ENCODE results near the gene ANKRD13D.

The ANKRD13D gene

DNA sequence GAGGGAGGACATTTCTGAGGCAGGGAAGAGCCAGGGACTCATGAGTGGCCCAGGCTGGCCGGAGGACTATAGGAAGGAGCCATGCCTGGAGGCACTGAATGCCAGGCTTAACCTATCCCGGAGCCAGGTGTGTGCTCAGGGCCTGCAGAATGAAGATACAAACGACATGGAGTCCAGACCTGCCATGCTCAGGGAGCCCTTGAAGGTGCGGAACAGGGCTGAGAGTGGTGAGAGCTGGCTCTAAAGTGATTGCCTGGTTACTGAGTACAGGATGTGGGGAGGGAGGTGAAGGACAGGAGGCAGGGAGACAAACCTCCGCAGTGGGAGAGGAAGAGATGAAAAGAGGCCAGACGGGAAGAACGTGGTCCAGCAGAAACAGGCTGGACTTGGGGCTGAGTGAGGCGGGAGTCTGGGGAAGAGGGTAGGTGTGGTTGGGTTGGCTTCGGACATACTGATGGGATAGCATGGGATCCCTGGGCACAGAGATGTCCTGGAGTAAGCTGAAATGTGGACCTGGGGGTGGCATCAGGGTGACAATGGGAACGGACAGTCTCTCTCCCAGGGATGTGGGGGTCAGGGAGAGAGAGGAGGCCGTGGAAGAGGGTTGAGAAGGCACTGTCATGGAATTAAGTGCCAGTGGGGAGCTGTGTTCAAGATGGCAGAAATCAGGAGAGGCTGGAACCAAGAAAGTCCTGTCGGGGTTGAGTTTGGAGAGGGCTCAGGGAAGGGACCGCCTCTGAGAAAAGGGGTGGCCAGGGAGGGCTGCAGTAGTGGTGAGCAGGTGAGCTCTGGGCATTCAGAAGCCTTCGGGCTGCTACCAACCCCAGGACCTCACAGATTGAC lies 1.5 kb upstream of the ANKRD13D start:
- DNase-seq, result no peak

DNA sequence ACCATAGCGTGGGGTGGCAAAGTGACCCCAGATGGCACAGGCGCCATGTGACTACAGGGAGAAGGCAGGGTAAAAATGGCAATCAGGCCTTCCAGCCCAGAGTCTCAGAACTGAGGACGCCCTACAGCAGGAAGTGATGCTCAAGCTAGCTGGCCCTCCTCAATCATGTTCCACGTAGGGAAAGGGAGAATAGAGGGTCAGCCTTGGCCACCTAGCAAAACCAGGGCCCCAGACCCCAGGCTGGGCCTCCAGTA lies 978 bp upstream of the ANKRD13D start:
- DNase-seq, result no peak

DNA sequence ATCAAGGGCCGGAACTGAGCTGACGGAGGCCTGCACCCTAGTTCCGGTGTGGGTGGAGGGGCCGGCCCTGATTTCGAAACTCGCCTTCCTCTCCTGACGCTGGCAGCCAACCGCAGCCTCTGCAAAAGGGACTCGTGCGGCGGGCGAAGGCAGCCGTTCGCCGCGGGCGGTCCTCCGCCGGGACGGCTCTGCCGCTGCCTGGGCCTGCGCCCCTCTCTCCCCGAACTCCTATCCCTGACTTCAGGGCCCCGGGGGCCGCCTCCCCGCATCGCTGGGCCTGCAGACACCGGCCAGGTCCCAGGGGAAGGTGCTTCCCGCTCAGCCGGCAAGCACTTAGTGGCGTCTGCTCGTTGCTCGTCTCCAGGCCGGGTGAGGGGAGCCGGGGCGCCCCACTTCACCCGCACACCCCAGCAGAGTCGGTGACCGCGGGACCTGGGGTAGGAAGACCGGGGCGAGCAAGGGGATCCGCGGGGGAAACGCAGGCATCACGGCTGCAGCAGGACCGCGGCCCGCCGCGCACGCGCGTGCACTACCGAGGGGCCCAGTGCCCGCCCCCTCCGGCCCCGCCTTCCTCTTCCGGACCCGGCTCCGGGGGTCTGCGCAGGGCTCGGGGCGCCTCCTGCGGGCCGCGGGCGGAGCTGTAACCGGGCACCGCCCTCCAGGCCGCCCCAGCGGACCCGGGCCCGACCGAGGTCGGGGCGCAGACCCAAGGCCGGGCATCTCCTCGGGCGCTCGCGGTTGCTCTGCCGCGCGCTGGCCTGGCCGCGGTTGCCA lies 464 bp upstream of the ANKRD13D start:
- DNase-seq, result peak; percentile 64

DNA sequence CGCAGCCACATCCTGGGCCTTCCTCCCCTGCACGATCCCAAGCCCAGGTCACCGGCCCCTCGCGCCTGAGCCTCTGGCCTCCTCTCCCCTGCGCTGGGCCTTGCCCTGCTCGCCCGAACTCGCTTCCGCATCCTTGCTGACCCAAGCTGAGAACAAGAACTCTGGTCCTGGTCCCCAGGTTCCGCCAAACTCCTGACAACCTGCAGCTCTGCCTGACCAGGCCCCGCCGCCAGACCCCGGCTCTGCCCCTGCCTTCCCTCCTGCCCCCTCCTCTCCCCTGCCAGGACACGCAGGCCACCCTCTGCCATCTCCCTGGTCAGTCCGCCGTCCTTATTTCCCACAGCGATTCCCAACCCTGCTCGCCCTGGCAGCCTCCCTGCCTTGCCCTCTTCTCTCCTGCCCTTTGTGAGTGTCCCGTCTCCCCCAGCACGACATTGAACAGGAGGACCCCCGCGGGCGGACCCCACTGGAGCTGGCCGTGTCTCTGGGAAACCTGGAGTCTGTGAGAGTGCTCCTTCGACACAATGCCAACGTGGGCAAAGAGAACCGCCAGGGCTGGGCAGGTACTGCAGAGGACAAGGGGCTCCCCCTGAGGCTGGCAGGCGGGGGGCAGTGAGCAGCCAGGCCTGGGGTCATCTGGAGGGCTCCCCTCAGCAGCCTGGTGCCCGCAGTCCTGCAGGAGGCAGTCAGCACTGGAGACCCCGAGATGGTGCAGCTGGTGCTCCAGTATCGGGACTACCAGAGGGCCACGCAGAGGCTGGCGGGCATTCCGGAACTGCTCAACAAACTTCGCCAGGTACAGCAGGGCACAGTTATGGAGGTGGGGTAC lies 762 bp downstream of the ANKRD13D start:
- DNase-seq, result no peak

DNA sequence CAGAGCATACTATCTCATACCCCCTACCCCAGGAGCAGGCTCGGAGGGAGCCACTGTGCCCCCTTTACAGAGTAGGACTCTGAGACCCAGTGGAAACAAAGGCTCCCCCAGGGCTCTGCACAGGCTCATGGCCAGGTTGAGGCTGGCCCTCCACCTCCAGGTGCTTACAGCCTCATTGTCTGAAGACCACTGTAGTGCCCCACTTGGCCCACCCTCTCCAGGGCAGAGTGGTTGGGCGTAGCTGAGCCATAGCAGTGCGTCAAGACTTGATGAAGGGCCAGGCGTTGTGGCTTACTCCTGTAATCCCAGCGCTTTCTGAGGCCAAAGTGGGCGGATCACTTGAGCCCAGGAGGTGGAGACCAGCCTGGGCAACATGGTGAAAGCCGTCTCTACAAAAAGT lies 1.7 kb downstream of the ANKRD13D start:
- DNase-seq, result no peak

DNA sequence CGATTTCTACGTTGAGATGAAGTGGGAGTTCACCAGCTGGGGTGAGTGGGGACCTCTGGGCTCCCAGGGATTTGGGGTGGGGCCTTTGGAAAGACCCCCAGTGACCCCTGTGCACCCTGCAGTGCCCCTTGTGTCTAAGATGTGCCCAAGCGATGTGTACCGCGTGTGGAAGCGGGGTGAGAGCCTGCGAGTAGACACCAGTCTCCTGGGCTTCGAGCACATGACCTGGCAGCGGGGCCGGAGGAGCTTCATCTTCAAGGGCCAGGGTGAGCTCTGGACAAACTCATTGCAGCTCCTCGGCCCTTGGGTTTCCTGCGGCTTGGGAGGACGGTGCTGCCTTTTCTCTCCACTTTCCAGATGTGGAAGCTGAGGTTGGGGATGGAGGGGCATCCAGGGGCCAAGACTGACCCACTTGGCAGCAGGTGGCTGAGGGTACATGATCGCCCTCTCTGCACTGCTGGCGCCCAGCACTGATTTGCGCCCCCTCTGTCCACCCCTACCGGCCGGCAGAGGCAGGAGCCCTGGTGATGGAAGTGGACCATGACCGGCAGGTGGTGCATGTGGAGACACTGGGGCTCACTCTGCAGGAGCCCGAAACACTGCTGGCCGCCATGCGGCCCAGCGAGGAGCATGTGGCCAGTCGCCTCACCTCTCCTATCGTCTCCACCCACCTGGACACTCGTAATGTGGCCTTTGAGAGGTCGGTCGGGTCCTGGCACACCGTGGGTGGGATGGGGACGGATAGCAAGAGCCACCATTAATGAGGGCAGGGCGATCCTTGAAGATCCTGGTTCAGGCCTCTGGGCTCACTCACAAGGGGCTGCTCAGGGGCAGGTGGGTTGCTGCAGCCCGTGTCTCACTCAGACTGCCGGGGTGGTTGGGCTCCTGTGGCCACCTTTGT lies 2.6 kb downstream of the ANKRD13D start:
- no peak for DNase-seq

DNA sequence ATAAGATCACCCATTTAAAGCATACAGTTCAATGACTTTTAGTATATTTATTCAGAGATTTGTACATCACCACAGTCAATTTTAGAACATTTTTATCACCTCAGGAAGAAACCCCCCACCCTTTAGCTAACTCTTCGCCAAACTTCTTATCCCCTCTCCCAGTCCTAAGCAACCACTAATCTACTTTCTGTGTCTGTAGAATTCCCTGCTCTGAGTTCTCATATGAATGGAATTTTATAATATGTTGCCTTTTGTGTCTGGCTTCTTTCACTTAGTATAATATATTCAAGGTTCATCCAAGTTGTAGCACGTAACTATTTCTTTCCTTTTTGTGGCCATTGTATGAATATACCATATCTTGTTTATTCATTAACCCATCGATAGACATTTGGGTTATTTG lies 3.6 kb downstream of the ANKRD13D start:
- no peak for DNase-seq

DNA sequence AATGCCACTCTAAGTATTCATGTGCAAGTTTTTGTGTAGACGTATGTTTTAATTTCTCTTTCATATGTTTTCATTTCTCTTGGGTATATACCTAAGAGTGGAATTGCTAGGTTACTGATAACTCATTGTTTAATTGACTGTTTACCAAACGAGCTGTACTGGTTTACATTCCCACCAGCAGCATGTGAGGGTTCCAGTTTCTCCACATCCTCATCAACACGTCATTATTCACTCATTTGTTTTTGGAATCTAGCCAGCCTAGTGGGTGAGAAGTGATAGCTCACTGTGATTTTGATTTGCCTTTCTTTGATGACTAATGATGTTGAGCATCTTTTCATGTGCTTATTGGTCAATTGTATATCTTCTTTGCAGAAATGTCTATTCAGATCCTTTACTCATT lies 4.0 kb downstream of the ANKRD13D start:
- DNase-seq, result no peak

DNA sequence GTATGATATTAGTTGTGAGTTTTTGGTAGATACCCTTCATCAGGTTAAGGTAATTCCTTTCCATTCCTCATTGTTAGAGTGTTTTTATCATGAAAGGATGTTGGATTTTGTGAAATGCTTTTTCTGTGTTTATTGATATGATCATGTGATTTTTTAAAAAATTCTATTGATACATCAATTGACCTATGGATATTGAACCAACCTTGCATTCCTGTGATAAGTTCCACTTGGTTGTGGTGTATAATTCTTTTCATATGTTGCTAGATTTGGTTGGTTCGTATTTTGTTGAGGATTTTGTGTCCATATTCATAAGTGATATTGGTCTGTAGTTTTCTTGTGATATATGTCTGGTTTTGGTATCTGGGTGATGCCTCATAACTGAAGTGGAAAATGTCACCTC lies 6.7 kb downstream of the ANKRD13D start:
- no peak for DNase-seq

DNA sequence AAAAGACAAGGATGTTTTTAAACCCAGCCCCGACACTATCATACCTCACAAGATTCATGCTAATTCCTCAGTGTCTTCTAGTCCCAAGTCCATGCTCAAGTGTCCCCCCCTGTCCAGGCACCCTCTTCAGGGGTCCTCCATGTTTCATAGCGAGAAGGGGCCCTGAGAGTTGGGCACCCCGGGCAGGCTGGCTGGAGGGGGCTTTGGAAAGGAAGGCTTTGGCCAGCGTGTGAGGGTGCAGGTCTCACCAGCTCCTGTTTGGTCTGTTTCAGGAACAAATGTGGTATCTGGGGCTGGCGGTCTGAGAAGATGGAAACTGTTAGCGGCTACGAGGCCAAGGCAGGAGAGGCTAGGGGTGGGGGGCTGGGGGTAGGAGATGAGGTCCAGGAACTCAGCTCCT lies 9.7 kb downstream of the ANKRD13D start:
- no peak for DNase-seq

DNA sequence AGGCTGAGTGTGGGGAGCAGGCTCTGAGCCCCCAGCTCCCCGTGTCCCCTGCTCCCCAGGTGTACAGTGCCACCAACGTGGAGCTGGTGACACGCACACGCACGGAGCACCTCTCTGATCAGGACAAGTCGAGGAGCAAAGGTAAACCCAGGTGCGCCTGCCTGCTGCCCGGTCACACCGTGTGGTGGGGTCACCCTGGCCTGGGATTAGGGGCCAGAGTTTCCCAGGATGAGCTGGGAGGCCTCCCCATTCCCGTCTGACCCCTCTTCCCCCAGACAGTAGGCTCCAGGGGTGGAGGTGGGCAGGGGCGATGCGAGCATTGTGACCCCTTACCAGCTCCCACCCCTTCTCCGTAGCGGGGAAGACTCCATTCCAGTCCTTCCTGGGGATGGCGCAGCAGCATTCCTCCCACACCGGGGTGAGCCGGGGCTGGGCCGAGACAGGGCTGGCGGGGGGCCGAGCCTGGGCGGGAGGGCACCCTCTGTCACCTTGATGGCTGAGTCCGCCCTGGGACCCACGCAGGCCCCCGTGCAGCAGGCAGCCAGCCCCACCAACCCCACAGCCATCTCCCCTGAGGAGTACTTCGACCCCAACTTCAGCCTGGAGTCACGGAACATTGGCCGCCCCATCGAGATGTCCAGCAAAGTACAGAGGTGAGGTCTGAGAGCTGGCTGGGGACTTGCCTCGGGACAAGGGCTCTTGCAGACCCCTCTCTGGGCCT lies 10.5 kb downstream of the ANKRD13D start:
- no peak for DNase-seq

DNA sequence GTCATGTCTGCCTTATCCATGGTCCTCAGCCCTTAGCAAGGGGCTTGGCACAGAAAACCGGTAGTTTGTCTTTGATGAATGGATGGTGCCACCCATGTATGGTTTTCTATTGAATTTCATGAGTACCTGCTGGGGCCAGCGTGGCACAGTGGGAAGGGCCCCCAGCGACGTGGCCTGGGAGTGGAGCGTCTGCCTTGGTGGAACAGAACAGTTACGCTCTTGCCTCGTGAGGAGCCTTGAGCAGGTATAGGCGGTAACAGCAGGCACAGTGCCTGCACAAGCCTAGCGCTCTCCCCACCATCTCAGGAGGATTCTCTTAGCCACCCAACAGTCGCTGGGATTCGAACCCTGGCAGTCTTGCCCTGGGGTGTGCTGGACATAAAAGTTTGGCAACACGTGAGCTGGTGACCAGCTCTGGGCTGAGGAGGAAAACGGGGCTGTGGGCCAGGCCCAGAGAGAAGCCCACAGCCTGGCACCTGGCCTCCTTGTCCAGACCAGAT lies 11.2 kb downstream of the ANKRD13D start:
- DNase-seq, result no peak

DNA sequence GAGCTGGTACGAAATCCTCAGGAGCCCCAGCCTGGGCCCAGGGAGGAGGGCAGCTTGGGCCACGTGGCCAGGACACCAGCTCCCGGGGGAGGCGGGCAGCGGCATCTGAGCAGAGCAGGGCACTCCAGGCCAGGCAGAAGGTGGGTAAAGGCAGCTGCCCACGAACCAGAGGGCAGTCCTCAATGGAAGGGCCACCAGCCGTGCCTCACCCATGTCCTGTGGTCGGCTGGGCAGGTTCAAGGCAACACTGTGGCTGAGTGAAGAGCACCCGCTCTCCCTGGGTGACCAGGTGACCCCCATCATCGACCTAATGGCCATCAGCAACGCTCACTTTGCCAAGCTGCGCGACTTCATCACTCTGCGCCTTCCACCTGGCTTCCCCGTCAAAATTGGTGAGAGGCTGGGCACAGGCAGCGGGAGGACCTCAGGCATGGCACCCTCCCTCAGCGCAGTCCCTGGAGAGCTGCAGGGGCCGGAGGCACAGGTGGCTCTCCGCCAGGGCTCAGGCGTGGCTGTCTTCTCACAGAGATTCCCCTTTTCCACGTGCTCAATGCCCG lies 11.7 kb downstream of the ANKRD13D start:
- no peak for DNase-seq

DNA sequence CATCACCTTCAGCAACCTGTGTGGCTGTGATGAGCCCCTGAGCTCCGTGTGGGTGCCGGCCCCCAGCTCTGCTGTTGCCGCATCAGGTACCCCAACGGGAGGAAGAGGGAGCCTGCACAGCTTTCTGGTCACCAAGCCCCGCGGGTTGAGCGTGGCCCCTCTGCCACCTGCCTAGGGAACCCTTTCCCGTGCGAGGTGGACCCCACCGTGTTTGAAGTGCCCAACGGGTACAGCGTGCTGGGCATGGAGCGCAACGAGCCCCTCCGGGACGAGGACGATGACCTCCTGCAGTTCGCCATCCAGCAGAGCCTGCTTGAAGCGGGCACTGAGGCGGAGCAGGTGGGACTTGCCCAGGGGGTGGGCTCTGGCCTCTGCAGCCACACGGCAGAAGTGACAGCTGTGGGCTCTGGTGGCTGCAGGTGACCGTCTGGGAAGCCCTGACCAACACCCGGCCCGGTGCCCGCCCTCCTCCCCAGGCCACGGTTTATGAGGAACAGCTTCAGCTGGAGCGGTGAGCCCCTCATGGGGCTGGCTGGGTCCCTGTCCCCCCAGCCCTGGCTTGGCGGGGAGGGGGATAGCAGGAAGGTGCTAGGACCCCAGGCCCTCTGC lies 12.3 kb downstream of the ANKRD13D start:
- DNase-seq, result no peak

DNA sequence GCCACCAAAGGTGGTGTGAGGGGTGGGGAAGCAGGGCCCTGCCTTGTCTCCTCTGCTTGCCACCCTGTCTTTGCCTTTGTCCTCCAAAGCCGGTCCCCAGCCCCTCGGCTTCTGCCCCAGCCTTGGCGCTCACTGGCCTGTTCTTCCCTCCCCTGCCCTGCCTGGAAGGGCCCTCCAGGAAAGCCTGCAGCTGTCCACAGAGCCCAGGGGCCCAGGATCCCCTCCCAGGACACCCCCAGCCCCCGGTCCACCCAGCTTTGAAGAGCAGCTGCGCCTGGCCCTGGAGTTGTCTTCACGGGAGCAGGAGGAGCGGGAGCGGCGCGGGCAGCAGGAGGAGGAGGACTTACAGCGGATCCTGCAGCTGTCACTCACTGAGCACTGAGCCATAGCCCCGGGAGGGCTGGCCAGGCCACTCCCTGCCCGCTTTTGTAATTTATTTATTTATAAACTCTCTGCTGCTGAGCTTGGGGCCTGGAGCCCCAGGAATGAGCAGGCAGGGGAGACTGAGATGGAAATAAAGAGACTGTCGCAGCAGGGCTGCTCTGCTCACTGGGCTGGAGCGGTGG lies 12.9 kb downstream of the ANKRD13D start:
- DNase-seq, result peak; percentile 19

DNA sequence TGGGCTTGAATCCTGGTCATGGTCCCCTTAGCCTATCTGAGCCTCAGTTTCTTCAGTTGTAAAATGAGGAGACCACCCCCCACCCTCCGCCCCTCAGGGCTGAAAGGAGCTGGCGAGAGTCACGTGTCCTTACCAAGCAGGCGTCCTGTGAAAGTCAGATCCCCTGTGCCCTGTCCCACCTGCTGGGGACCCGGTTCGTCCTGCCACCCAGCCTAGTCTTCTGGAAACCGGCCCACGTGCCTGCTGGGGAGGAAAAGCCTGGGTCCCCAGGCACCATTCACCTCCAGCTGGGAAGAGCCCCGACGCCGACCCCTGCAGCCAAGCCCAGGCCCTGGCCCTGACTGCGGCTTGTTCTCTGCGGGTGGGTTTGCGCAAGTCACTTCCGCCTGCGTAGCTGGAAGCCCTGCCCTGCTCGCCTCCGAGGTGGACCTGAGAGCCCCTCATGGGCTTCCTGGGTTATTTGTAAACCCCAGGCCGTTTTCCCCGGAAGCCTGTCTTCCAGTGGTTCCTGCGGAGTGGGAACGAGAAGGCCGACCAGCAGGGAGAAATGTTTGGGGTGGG lies 13.5 kb downstream of the ANKRD13D start:
- DNase-seq, result no peak

DNA sequence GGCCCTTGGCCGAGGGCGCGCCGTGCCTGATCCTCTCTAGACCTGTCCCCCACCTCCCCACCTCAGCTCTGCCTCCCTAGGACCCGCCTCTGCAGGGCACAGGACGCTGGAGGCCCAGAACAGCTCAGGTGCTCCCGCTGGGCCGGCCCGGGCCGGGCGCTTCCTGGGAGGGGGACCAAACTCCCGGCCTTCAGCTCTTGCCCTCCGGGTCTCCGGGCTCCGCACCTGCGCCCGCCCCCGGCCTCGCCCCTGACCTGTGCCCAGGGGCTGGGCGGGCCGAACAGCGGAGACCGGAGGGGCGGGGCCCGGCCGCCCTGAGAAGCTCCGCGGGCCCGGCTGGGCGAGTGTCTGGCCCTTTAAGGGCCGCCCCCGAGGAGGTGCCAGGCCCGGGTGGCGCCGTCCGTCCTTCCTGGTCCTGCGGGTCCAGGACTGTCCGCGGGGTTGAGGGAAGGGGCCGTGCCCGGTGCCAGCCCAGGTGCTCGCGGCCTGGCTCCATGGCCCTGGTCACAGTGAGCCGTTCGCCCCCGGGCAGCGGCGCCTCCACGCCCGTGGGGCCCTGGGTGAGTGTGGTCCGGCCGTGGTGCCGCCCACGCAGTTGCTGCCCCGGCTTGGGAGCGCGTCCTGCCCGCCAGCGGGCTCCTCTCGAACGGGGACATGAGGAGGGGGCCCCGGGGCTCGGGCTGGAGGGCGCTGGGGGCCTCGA lies 14.2 kb downstream of the ANKRD13D start, which contains the start of gene SSH3:
Gene SSH3, plus strand, starts transcription at position 399 of the 703 bp plus-strand sequence. Its CDS starts 96 bp downstream, at position 495.
- no peak for DNase-seq

DNA sequence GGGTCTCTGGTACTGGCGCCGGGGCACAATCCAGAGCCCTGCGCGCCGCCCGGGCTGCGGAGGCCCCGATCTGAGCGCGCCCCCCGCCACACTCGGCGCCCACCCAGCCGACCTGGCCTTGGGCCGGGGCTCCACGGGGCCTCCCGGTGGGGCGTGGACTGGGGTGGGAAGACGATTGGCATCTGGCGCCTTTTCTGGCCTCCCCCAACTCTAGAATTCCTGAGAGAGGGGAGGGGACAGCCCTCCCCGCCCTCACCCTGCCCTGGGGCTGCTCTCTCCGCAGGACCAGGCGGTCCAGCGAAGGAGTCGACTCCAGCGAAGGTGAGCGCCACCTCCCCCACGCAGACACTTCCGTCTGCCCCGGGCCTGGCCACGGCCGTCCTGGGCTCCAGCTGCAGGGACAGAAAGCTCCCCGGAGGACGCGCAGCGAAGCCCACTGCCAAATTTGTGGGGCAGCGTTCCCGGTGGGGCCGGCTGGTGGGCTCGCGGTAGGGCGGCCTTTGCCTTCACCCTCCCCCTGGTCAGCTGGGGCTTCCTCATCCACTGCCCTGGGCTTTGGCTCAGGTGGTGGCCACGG lies 14.8 kb downstream of the ANKRD13D start:
- no peak for DNase-seq

DNA sequence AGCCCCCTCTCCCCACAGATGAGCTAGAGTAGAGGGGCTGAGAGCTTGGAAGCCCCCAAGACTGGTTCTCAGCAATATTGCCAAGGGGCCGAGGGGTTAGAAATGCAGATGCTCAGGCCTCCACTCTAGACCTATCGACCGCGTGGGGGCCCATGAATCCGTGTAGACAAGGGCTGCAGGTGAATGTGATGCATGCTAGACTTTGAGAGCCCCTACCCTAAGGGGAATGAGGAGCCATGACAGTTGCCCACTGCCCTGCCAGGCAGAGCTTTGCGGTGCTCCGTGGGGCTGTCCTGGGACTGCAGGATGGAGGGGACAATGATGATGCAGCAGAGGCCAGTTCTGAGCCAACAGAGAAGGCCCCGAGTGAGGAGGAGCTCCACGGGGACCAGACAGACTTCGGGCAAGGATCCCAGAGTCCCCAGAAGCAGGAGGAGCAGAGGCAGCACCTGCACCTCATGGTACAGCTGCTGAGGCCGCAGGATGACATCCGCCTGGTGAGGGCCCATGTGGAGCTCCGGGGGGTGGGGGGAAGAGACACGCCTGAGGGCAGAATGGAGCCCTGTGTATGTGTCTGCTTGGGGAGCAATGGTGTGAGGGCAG lies 15.5 kb downstream of the ANKRD13D start:
- no peak for DNase-seq

Data from NCI-H2107 (cell line).